OCI-LY1 (cell line): ENCODE data around the gene ZNF653.

Source experiments
- H2AFZ ChIP-seq: fragments of 200-600 bp; sonication (generic), shearing (Covaris generic); 2 replicates; pipeline ENCODE4 v1.6.0; 2014; ENCODE audit warnings: antibody characterized with exemption, mild to moderate bottlenecking, low read length
- H3F3A ChIP-seq: fragments of 200-600 bp; sonication (generic), shearing (Covaris generic); 2 replicates; pipeline ENCODE4 v1.6.0; 2014; ENCODE audit warnings: mild to moderate bottlenecking, antibody characterized with exemption, low read length, moderate library complexity; ENCODE audit not compliant: insufficient read depth
- H3K27ac ChIP-seq: fragments of 200-600 bp; sonication (generic); 2 replicates; pipeline ENCODE4 v1.5.1; 2014; ENCODE audit warnings: low read length, mixed run types, mild to moderate bottlenecking, low read depth; ENCODE audit not compliant: poor library complexity, severe bottlenecking
- H3K27me3 ChIP-seq: fragments of 200-600 bp; sonication (generic); 2 replicates; pipeline ENCODE4 v1.6.0; 2014; ENCODE audit warnings: antibody characterized with exemption, mild to moderate bottlenecking, low read length, moderate library complexity; ENCODE audit not compliant: insufficient read depth
- H3K36me3 ChIP-seq: fragments of 200-600 bp; sonication (generic); 2 replicates; pipeline ENCODE4 v1.6.1; 2014; ENCODE audit warnings: mild to moderate bottlenecking, antibody characterized with exemption, low read length, moderate library complexity, mixed read lengths; ENCODE audit not compliant: insufficient read depth
- H3K4me1 ChIP-seq: fragments of 200-600 bp; sonication (generic); 2 replicates; pipeline ENCODE4 v1.5.1; 2014; ENCODE audit warnings: mild to moderate bottlenecking, low read length, moderate library complexity; ENCODE audit not compliant: insufficient read depth, severe bottlenecking
- H3K4me2 ChIP-seq: fragments of 200-600 bp; sonication (generic), shearing (Covaris generic); 2 replicates; pipeline ENCODE4 v1.6.1; 2014; ENCODE audit warnings: low read length
- H3K4me3 ChIP-seq: fragments of 200-600 bp; sonication (generic); 2 replicates; pipeline ENCODE4 v1.5.1; 2014; ENCODE audit warnings: low read length, low read depth, mild to moderate bottlenecking, mixed read lengths; ENCODE audit not compliant: poor library complexity, severe bottlenecking
- H3K79me2 ChIP-seq: fragments of 200-600 bp; shearing (Covaris generic); 2 replicates; pipeline ENCODE4 v1.6.1; 2016; ENCODE audit warnings: mixed run types, low read length, mixed read lengths; ENCODE audit not compliant: insufficient read depth
- H3K9ac ChIP-seq: fragments of 200-600 bp; sonication (generic), shearing (Covaris generic); 2 replicates; pipeline ENCODE4 v1.6.1; 2014; ENCODE audit warnings: mild to moderate bottlenecking, low read length, mixed read lengths
- H3K9me2 ChIP-seq: fragments of 200-600 bp; sonication (generic), shearing (Covaris generic); 2 replicates; pipeline ENCODE4 v1.6.1; 2014; ENCODE audit warnings: low read depth, mild to moderate bottlenecking, low read length, mixed read lengths
- H3K9me3 ChIP-seq: fragments of 200-600 bp; shearing (Covaris generic); 2 replicates; pipeline ENCODE4 v1.6.1; 2014; ENCODE audit warnings: low read length, mixed read lengths
- H4K20me1 ChIP-seq: fragments of 200-600 bp; sonication (generic), shearing (Covaris generic); 2 replicates; pipeline ENCODE4 v1.6.0; 2016; ENCODE audit warnings: mild to moderate bottlenecking, low read length; ENCODE audit not compliant: insufficient read depth
- EZH2 ChIP-seq: fragments of 200-600 bp; sonication (generic), shearing (Covaris generic); IDR thresholded peaks from 2 replicates; pipeline ENCODE4 v1.8.0; 2017; ENCODE audit warnings: borderline replicate concordance, mixed run types, mild to moderate bottlenecking, antibody characterized with exemption, low read length, moderate library complexity, mixed read lengths
- TF ChIP-seq, protein P1 (sequence below): fragments of 200-600 bp; sonication (generic), shearing (Covaris generic); IDR thresholded peaks from 2 replicates; pipeline ENCODE4 v1.5.1; 2017; ENCODE audit warnings: mild to moderate bottlenecking, antibody characterized with exemption, low read length, moderate library complexity, mixed read lengths

The ZNF653 gene

DNA sequence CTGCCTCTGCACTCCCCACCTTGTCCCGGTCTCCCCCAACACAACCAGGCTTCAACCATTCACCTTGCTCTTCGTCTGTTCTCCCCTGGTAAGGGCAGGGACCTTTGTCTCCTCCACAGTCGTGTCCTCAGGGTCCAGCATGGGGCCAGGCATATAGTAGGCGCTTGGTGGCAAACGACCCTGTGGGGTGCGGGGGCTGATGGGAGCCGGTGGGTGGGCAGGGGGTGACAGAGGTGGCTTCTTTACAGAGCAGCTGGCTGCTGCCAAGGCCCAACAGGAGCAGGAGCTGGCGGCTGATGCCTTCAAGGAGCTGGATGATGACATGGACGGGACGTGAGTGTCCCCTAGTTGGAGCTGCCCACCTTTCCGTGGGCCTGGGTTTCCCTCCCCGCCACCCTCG is 60.5 kb downstream of the ZNF653 start:
- peaks cover 89% of the 10 kb centered on the region for H3K36me3 ChIP-seq

DNA sequence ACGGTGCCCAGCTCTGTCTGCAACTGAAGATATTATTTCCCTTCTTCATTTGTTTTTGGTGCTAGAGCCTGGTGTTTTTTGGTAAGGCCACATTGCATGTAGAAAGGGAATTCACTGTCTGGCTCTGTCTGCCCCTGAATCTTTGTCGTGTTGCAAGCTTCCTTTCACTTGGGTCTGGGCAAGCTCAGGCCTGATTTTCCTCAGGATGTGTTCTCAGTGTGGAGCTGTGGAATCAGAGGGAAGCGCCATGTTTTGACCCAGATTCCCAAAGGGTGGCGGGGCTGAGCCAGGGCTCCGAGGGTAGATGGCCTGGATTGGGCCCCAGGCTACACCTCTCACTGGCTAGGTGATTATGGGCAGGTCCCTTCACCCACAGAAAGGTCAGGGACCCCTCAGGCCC is 61.6 kb downstream of the ZNF653 start:
- Histone ChIP-seq H3K4me2 (no peak overlapping the region), H3F3A (no peaks in the 10 kb centered on the region), H3K4me3 (no peak overlapping the region), H4K20me1 (no peaks in the 10 kb centered on the region), H3K9ac (no peak overlapping the region), H3K27ac (no peak overlapping the region), H3K9me3 (no peaks in the 10 kb centered on the region), H2AFZ (no peak overlapping the region), H3K27me3 (no peaks in the 10 kb centered on the region), H3K36me3 (peaks cover 90% of the 10 kb centered on the region), H3K4me1 (no peaks in the 10 kb centered on the region), H3K9me2 (no peaks in the 10 kb centered on the region), H3K79me2 (no peaks in the 10 kb centered on the region)
- no peak for TF ChIP-seq EZH2
- TF ChIP-seq, protein P1, sequence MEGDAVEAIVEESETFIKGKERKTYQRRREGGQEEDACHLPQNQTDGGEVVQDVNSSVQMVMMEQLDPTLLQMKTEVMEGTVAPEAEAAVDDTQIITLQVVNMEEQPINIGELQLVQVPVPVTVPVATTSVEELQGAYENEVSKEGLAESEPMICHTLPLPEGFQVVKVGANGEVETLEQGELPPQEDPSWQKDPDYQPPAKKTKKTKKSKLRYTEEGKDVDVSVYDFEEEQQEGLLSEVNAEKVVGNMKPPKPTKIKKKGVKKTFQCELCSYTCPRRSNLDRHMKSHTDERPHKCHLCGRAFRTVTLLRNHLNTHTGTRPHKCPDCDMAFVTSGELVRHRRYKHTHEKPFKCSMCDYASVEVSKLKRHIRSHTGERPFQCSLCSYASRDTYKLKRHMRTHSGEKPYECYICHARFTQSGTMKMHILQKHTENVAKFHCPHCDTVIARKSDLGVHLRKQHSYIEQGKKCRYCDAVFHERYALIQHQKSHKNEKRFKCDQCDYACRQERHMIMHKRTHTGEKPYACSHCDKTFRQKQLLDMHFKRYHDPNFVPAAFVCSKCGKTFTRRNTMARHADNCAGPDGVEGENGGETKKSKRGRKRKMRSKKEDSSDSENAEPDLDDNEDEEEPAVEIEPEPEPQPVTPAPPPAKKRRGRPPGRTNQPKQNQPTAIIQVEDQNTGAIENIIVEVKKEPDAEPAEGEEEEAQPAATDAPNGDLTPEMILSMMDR = no peak

More for the DNA sequence above, 60.5 kb downstream of the ZNF653 start:
- no peak overlapping the region for H3K27ac ChIP-seq
- H3K9me2 ChIP-seq = no peaks in the 10 kb centered on the region
- H3K79me2 ChIP-seq = no peaks in the 10 kb centered on the region
- H3F3A ChIP-seq = no peaks in the 10 kb centered on the region
- no peak overlapping the region for H2AFZ ChIP-seq
- H4K20me1 ChIP-seq = no peaks in the 10 kb centered on the region
- H3K4me2 ChIP-seq = no peak overlapping the region
- no peak for TF ChIP-seq EZH2
- TF ChIP-seq, protein P1 = no peak
- no peaks in the 10 kb centered on the region for H3K4me1 ChIP-seq
- H3K4me3 ChIP-seq = no peak overlapping the region
- H3K9ac ChIP-seq = no peak overlapping the region
- no peaks in the 10 kb centered on the region for H3K9me3 ChIP-seq
- no peaks in the 10 kb centered on the region for H3K27me3 ChIP-seq

DNA sequence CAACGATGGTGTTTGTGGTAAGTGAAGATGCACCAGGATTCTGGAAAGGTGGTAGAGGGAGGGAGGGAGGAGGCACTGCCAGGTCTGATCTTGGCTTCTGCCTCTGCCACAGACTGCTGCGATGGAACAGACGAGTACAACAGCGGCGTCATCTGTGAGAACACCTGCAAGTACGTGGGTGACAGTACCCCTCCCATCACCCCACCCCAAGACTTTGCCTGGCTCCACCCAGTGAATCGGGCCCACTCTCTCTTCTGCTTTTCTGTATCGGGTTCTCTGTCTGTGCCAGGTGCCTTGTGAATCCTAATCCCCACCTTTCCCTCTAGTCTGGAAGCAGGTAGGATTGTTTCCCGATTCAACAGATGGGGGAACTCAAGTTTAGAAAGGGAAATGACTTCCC is 67.7 kb downstream of the ZNF653 start:
- TF ChIP-seq, protein P1 = no peak
- TF ChIP-seq EZH2 = no peak
- Histone ChIP-seq H2AFZ (no peak overlapping the region), H4K20me1 (no peaks in the 10 kb centered on the region), H3K9me3 (no peaks in the 10 kb centered on the region), H3K36me3 (peaks cover 62% of the 10 kb centered on the region), H3K4me3 (no peak overlapping the region), H3K9ac (peak overlapping the region; percentile 2; the same call in 1 of the 2 replicates), H3K9me2 (no peaks in the 10 kb centered on the region), H3K27ac (peak overlapping the region; percentile 79), H3F3A (no peaks in the 10 kb centered on the region), H3K4me2 (peak overlapping the region; percentile 52; the same call in 1 of the 2 replicates), H3K79me2 (no peaks in the 10 kb centered on the region), H3K27me3 (no peaks in the 10 kb centered on the region), H3K4me1 (peaks cover 30% of the 10 kb centered on the region)
